PFSK-1 (cell line): ENCODE measurements around the gene NPSR1.

ENCODE experiments used
- FOXP2 ChIP-seq: optimal IDR thresholded peaks from 2 replicates; pipeline ENCODE3; 2011; ENCODE audit warnings: borderline replicate concordance, control low read depth, inconsistent platforms; ENCODE audit not compliant: insufficient read depth; ENCODE audit errors: extremely low read length, extremely low read depth
- POLR2AphosphoS5 ChIP-seq: IDR thresholded peaks from 2 replicates; pipeline ENCODE4 v1.6.1; 2012; ENCODE audit warnings: low read depth, mild to moderate bottlenecking, control low read depth, low read length, moderate library complexity
- REST ChIP-seq, 2 experiments: IDR thresholded peaks; 2 replicates each; pipeline versions ENCODE4 v1.6.1 to v1.8.0; 2011 to 2012; ENCODE audit warnings: low read depth in 2 of 2, low read length in 2 of 2, control low read depth in 1 of 2, inconsistent platforms in 1 of 2, mild to moderate bottlenecking in 1 of 2, moderate library complexity in 1 of 2; ENCODE audit not compliant: insufficient read depth in 1 of 2
- SIN3A ChIP-seq: IDR thresholded peaks from 2 replicates; pipeline ENCODE4 v1.6.1; 2012; ENCODE audit warnings: mild to moderate bottlenecking, low read length, moderate library complexity, borderline replicate concordance; ENCODE audit not compliant: insufficient read depth
- TAF1 ChIP-seq: IDR thresholded peaks from 2 replicates; pipeline ENCODE4 v1.6.1; 2012; ENCODE audit warnings: low read length, control low read depth, borderline replicate concordance; ENCODE audit not compliant: insufficient read depth

GRCh38 chr7:34735526-34735925 is 77.5 kb downstream of the NPSR1 start:
- no peak for TF ChIP-seq POLR2AphosphoS5
- no peak for TF ChIP-seq REST (IDR thresholded peaks at IDR 0.05; ENCODE audit: insufficient read depth in 1 of 2, low read depth in 2 of 2, low read length in 2 of 2)
- TF ChIP-seq SIN3A: no peak
- no peak for TF ChIP-seq TAF1
- no peak for TF ChIP-seq FOXP2
